GM12872 (cell line): ENCODE measurements around the gene ZNF766.

Source experiments
- TF ChIP-seq, protein P1 (sequence below): IDR thresholded peaks from 3 replicates; pipeline ENCODE4 v1.5.1; 2011; ENCODE audit warnings: low read depth, mild to moderate bottlenecking, low read length, moderate library complexity; ENCODE audit not compliant: insufficient read depth

Gene ZNF766

DNA sequence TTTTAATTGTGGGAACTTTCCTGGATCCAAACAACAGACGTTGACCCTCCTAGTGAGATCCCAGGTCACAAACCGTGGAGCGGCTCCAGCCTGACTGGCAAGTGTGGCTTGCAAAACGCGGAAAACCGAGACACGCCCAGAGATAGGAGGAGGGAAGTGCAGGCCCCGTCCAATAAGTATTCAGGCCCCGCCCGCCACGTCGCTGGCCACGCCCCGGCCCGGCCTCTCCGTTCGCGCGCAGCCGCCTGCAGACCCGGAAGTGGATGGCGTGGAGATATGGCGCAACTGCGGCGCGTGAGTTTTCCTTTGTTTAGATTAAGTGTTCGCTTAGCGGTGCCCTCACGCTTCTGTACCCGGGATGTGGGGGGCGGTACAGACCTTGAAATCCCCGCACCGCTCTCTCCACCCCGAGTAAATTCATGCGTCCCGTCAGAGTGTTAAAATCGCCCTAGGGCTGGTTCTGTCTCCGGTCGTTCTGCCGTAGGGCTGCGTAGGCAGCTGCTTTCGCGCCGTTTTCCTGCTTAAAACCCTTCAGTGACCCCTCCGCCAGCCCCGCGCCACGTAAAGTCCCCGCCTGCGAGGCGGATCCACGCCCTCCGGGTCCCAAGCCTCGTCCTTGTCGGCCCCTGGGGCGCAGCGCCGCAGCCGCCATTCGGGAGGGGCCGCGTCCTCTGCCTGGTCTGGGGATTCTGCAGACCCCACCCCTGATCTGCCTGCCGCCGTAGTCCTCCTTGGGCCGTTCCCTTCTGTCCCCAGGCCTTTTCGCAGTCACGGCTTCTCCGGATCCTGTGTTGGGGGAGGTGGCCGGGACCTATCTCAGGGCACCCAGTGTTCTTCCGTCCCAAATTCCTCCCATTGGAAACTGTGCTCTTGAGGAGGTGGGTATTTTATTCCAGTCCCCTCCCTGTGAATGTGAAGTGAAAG is at the start of gene ZNF766:
Gene ZNF766, plus strand, starts transcription at position 250 of the 924 bp plus-strand sequence. Its CDS starts 27 bp downstream, at position 277.
- TF ChIP-seq, protein P1, sequence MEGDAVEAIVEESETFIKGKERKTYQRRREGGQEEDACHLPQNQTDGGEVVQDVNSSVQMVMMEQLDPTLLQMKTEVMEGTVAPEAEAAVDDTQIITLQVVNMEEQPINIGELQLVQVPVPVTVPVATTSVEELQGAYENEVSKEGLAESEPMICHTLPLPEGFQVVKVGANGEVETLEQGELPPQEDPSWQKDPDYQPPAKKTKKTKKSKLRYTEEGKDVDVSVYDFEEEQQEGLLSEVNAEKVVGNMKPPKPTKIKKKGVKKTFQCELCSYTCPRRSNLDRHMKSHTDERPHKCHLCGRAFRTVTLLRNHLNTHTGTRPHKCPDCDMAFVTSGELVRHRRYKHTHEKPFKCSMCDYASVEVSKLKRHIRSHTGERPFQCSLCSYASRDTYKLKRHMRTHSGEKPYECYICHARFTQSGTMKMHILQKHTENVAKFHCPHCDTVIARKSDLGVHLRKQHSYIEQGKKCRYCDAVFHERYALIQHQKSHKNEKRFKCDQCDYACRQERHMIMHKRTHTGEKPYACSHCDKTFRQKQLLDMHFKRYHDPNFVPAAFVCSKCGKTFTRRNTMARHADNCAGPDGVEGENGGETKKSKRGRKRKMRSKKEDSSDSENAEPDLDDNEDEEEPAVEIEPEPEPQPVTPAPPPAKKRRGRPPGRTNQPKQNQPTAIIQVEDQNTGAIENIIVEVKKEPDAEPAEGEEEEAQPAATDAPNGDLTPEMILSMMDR = no peak

DNA sequence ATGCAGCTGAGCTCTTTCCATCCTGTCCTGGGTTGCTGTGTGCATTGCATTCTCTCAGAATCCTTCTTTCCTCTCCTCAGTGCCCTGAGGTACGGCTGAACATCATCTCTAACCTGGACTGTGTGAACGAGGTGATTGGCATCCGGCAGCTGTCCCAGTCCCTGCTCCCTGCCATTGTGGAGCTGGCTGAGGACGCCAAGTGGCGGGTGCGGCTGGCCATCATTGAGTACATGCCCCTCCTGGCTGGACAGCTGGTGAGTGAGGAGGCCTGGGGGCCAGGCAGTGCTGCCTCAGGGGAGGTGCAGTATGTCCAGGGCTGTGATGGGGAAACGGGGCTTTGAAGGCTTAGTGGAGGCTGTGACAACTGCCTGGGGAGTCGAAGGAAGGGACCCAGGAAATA is 49.8 kb upstream of the ZNF766 start:
- TF ChIP-seq, protein P1 = no peak

DNA sequence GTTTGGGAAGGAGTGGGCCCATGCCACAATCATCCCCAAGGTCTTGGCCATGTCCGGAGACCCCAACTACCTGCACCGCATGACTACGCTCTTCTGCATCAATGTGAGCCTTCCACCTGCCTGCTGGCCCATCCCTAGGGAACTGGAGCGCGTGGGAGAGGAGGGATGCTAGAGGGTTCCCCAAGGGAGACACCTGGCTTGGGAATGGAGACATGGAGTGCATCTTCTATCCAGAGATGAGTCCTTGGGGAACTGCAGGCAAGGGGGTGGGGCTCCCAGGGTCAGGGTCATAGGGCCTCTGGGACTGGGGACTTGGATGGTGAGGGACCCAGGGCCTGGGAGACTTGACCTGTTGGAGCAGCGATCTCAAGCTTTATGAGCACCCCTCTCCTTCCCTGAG is 48.4 kb upstream of the ZNF766 start:
- TF ChIP-seq, protein P1 = no peak

DNA sequence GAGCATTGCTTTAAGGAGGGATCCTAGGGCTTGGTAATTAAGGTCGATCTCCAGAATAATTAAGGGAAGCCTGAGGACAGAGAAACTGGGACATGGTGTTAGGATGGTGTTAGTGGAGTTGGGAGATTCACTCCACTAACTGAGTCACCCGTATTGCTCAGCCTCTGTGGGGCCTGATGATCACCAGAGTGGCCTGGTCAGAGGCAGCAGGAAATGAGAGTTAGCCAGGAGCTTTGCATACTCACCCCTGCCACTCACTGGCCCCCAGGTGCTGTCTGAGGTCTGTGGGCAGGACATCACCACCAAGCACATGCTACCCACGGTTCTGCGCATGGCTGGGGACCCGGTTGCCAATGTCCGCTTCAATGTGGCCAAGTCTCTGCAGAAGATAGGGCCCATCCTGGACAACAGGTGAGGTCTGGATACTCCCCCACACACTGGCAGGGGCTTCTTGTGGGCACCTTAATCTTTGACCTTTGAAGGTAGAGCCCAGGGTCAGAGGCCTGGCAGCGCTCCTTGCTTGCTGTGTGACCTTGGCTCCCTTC is 47.5 kb upstream of the ZNF766 start:
- TF ChIP-seq, protein P1 = no peak

DNA sequence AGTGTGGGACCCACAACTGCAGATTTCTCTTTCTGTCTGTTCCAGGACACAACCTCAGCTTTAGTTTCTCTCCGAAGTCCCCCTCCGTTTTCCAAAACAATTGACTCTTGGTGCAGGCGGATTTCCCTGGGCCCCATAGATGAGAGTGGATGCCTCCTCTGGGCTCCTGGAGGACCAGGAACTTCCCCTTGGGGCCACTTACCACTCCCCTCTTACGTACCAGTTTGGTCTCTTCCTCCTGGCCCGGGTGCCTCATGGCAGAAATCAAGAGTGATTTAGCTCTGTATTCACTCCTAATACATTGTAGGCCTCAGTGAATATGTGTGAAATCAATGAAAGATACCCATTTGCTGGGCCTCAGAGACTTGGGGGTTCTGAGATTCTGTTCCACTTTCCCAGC is 45.2 kb upstream of the ZNF766 start:
- TF ChIP-seq, protein P1 = no peak

DNA sequence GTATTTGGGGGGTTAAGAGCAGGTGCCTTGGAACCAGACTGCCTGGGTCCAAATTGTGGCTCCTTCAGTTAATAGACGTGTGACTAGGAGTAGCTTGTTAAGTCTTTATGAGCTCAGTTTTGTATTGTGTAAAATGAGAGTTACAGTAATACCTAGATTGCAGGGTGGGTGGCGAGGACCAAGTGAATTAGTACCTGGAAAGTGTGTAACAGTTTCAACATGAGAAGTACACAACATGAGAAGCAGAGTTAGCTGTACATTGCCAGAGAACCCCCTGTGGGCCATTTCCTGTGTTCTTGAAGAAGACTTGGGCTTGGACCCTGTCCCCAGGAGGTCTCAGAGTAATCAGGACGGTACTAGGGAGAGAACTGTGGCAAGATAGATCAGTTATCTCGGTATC is 42.7 kb upstream of the ZNF766 start:
- TF ChIP-seq, protein P1 = no peak

DNA sequence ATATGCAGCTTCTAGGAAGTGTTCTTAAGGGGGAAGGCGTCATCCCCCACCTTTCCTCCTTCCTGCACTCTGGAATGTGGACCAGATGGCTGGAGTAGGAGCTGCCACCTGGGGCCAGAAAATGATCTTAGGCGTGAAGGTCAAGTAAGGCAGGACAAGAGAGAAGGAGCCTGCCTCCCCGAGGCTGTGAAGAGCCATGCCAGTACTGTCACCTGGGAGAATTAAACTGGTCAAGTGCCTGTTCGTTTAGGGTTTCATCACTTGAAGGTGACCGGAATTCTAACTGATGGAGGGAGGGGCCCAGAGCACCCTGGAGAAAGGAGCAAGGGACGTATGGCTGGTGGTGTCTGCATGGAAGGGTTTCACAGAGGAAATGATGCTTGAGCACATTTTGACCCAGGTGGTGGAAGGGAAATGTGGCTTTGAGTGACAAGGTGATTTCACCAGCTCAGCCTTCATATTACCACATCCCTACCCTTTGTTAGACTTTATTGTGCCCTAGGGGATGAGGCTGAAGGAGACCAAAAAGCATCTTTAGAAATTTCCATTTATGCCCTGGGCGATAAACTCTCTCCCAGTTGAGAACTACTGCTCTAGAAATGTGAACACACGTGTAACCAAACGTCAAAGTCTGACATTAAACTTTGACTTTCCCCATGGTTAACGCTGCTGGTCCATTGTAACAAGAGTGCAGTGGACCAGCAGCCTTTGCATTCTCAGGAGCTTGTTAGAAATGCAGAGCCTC is 42.0 kb upstream of the ZNF766 start:
- TF ChIP-seq, protein P1 = no peak
